ENCODE results near the gene NRF1.

Gene NRF1

DNA sequence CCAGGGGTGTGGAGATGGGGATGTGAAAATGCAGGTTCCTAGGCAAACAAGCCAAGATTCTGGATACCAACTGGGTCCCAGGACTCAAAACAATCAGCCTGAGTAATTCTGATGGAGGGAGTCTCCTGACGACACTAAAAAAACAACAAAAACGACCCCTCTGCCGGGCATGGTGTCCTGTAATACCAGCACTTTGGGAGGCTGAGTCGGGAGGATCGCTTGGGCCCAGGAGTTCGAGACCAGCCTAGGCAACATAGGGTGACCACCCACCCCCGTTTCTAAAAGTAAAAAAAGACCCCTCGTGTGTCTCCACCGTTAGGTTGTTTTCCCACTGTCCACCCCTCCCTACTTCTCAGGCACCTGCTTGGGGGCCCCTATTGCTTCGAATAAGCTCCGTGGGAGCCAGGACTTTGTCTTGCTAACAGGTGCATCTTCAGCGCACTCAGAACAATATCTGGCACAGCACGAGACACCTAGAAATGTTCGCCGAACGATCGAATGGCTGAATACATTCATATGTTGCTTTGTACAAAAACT lies 743 bp upstream of the NRF1 start:
- ChIA-PET CTCF (interaction anchor here (1.3 to 8.7 kb wide), 6 partner anchors 11 to 268 kb away, joined by 3 to 61 read pairs (median 6); no protein-coding TSS in a partner anchor), POLR2A (no interaction called here)
- no peak for DNase-seq (ENCODE audit: low read depth, low spot score)
- TF ChIP-seq, protein P1, sequence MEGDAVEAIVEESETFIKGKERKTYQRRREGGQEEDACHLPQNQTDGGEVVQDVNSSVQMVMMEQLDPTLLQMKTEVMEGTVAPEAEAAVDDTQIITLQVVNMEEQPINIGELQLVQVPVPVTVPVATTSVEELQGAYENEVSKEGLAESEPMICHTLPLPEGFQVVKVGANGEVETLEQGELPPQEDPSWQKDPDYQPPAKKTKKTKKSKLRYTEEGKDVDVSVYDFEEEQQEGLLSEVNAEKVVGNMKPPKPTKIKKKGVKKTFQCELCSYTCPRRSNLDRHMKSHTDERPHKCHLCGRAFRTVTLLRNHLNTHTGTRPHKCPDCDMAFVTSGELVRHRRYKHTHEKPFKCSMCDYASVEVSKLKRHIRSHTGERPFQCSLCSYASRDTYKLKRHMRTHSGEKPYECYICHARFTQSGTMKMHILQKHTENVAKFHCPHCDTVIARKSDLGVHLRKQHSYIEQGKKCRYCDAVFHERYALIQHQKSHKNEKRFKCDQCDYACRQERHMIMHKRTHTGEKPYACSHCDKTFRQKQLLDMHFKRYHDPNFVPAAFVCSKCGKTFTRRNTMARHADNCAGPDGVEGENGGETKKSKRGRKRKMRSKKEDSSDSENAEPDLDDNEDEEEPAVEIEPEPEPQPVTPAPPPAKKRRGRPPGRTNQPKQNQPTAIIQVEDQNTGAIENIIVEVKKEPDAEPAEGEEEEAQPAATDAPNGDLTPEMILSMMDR (IDR thresholded peaks at IDR 0.05; ENCODE audit: insufficient read depth, low read length, missing control alignments) = no peak
- H3K4me3 ChIP-seq (ENCODE audit: low read depth, low read length) = peak overlapping the region; percentile 81

GRCh38 chr7:129612112-129613015 lies 844 bp downstream of the NRF1 start:
- CTCF ChIA-PET = interaction anchor here (0.6 to 8.7 kb wide), 24 partner anchors 8 to 398 kb away, joined by 3 to 61 read pairs (median 5); no protein-coding TSS in a partner anchor
- POLR2A ChIA-PET = interaction anchor here (0.8 to 1.3 kb wide), 2 partner anchors 25 to 394 kb away, joined by 3 read pairs; no protein-coding TSS in a partner anchor
- no peak for DNase-seq (ENCODE audit: low read depth, low spot score)

GRCh38 chr7:129613016-129613337 lies 1.5 kb downstream of the NRF1 start:
- no peak for DNase-seq (ENCODE audit: low read depth, low spot score)
- POLR2A ChIA-PET = no interaction called here
- TF ChIP-seq, protein P1 (IDR thresholded peaks at IDR 0.05; ENCODE audit: insufficient read depth, low read length, missing control alignments) = no peak
- H3K4me3 ChIP-seq (ENCODE audit: low read depth, low read length) = peak overlapping the region; percentile 81
- CTCF ChIA-PET = interaction anchor here (0.6 to 8.7 kb wide), 18 partner anchors 9 to 398 kb away, joined by 3 to 61 read pairs (median 6); no protein-coding TSS in a partner anchor

More at GRCh38 chr7:129612112-129613015, 844 bp downstream of the NRF1 start:
- TF ChIP-seq, protein P1 (IDR thresholded peaks at IDR 0.05; ENCODE audit: insufficient read depth, low read length, missing control alignments) = peak; percentile 53
- H3K4me3 ChIP-seq (ENCODE audit: low read depth, low read length) = peak overlapping the region; percentile 81

DNA sequence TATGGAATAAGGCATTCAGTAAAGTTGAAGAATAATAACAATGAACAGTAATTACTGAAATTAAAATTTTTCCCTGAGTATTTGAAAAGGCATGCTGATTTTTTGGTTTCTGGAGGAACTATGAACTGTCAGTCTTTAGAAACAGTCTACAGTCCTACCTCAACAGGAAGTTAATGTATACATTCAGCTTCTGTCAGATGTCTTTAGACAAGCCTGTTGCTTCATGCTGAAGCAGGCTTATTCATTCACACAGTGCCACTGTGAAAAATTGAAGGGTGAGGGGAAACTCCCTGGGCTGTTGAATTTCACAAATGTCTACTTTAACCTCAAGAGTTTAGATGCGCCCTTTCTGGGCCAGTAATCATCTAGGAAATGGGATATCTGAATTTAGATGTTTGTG lies 3.5 kb downstream of the NRF1 start:
- POLR2A ChIA-PET = no interaction called here
- CTCF ChIA-PET = interaction anchor here (0.6 to 8.7 kb wide), 7 partner anchors 9 to 397 kb away, joined by 3 to 61 read pairs (median 4); no protein-coding TSS in a partner anchor
- TF ChIP-seq, protein P1 (IDR thresholded peaks at IDR 0.05; ENCODE audit: insufficient read depth, low read length, missing control alignments) = no peak
- no peak overlapping the region for H3K4me3 ChIP-seq (ENCODE audit: low read depth, low read length)
- peak; percentile 4 for DNase-seq (ENCODE audit: low read depth, low spot score)

DNA sequence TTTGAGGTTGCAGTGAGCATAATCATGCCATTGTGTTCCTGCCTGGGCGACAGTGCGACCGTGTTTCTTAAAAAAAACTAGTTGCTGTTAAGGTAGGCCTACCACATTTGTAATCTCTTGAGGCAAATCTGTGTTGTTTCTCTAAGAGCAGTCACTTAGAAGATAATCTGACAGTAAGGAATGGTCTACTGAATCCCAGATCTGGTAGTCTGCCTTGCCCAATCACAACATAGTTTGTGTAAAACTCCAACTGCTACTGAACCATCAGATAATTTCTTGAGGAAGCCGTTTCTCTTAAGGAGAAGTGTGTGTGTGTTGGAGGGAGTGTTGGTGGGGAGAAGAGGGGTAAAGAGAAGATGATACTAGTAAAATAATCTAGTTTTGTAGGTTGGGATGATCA lies 5.0 kb downstream of the NRF1 start:
- H3K4me3 ChIP-seq (ENCODE audit: low read depth, low read length) = no peak overlapping the region
- no peak for DNase-seq (ENCODE audit: low read depth, low spot score)
- TF ChIP-seq, protein P1 (IDR thresholded peaks at IDR 0.05; ENCODE audit: insufficient read depth, low read length, missing control alignments) = no peak
- ChIA-PET POLR2A (no interaction called here), CTCF (interaction anchor here (0.8 to 8.7 kb wide), 5 partner anchors 17 to 209 kb away, joined by 3 to 61 read pairs (median 6); no protein-coding TSS in a partner anchor)

GRCh38 chr7:129617178-129617577 lies 5.7 kb downstream of the NRF1 start:
- TF ChIP-seq, protein P1 (IDR thresholded peaks at IDR 0.05; ENCODE audit: insufficient read depth, low read length, missing control alignments) = no peak
- H3K4me3 ChIP-seq (ENCODE audit: low read depth, low read length) = no peak overlapping the region
- ChIA-PET CTCF (interaction anchor here (0.6 to 8.7 kb wide), 6 partner anchors 16 to 208 kb away, joined by 3 to 61 read pairs (median 4); no protein-coding TSS in a partner anchor), POLR2A (no interaction called here)
- DNase-seq (ENCODE audit: low read depth, low spot score) = no peak

Data from AG04449 (cell line).